IPS-NIHi11 (cell line): Measurements from ENCODE around the gene NPEPPS.
"Not testable (repeated sequence)": the region's sequence is repeated elsewhere in the genome, so short reads cannot be mapped to it uniquely, and the experiment has no call there.

Source experiments
- DNase-seq: peaks from one replicate; pipeline ENCODE4 v3.0.0; 2012; ENCODE audit warnings: mixed read lengths, low spot score

Gene NPEPPS, protein sequence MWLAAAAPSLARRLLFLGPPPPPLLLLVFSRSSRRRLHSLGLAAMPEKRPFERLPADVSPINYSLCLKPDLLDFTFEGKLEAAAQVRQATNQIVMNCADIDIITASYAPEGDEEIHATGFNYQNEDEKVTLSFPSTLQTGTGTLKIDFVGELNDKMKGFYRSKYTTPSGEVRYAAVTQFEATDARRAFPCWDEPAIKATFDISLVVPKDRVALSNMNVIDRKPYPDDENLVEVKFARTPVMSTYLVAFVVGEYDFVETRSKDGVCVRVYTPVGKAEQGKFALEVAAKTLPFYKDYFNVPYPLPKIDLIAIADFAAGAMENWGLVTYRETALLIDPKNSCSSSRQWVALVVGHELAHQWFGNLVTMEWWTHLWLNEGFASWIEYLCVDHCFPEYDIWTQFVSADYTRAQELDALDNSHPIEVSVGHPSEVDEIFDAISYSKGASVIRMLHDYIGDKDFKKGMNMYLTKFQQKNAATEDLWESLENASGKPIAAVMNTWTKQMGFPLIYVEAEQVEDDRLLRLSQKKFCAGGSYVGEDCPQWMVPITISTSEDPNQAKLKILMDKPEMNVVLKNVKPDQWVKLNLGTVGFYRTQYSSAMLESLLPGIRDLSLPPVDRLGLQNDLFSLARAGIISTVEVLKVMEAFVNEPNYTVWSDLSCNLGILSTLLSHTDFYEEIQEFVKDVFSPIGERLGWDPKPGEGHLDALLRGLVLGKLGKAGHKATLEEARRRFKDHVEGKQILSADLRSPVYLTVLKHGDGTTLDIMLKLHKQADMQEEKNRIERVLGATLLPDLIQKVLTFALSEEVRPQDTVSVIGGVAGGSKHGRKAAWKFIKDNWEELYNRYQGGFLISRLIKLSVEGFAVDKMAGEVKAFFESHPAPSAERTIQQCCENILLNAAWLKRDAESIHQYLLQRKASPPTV

GRCh38 chr17:47530557-47531232 is at the start of gene NPEPPS:
Gene NPEPPS (plus strand): TSS chr17:47531108. CDS start chr17:47531301, 193 bp downstream.
- peak; percentile 72 for DNase-seq

DNA sequence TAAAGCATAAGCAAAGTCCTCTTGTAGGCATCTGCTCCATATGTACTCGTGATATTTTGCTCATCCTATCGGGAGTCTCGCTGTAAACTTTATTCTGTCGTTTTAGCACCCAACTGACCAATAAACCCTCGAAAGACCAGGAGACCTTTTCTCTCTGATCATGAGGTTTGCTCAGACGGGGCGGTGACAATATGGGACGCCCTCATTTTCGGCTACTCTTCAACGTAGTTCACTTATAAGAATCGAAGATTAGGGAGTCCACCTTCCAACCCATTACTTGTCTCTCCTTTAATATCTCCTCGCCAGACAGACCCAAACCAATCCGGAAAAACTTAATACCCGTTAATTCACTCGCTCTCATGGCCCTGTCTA is 39.1 kb upstream of the NPEPPS start:
- DNase-seq: not testable (repeated sequence)

DNA sequence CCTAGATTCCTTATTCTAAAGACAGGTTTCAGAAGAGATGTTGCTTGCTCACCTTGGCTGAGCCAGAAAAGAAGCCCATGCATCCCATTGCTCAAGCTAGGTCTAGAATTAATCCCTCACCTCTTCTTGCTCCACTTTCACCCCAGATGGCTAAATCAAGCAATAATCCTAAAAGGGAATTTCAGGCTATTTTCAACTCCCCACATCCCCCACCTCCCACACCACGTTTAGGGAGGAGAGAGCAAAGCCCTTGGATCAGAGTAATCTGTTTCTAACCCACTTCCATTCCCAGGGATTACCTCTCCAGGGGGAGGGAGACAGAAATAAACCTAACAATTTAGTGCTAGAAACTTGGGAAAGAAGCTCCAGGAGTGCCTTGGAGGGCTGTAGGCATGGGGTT is 31.8 kb upstream of the NPEPPS start:
- not testable (repeated sequence) for DNase-seq

DNA sequence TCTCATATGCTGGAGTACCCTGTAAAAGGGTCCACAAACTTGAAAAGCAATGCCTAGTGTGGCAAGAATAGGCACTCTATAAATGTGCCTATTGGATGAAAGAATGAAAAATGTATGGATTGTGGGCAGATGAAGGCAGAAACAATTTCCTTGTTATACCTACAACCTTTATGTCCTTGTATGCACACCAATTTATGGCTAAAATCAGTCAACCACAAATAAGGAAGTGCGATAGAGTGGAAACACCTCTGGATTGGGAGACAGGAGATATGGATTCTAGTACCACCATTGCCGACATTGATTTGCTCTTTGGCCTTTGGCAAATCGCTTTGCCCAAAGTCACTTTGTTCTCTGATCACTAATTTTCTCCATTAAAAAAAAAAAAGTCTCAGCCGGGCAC is 31.4 kb upstream of the NPEPPS start:
- not testable (repeated sequence) for DNase-seq

DNA sequence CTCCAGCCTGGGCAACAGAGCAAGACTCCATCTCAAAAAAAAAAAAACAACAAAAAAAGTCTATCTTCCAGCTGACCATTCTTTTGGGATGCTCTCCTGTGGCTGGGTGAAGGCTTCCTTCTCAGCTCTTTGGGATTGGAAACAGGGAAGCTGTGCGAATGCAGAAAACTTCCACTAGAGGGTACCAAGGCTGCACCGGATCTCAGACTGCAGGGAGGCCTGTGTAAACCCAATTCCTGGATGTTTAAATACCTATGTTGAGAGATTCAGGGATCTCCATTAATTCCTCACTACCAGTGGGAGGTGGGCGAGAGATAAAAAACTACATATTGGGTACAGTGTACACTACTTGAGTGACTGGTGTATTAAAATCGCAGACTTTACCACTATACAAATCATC is 30.3 kb upstream of the NPEPPS start:
- DNase-seq: peak; percentile 25

DNA sequence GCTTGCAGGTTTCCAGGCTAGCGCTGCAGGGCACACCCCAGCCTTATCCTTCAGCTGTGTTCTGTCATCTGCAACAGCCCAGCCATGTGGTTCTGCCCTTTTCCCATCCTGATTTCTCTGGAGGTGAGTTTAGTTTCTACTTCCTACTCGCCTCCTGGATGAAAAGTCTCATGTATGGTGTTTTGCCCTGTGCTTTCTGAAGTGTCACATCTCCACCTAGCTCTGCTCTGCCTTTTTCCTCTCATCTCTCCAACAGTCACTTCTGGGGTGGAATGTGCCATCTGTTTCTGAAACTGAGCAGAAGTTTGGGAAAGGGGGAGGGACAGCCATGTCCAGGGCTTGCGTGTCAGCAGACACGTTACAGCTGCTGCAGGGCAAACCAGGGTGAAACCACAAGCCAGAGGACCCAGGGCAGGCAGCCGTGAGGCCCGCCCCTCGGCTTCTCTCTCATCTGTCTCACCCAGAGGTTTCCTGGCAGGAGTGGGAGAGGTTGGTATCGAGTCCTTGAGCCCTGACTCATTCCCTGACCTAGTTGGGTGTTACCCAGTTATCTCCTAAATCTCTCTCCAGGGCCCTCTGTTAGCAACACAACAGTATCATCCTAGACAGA is 28.7 kb upstream of the NPEPPS start:
- peak; percentile 1 for DNase-seq

- DNase-seq: not testable (repeated sequence)
Observed at GRCh38 chr17:47502776-47503455, 28.0 kb upstream of the NPEPPS start.

DNA sequence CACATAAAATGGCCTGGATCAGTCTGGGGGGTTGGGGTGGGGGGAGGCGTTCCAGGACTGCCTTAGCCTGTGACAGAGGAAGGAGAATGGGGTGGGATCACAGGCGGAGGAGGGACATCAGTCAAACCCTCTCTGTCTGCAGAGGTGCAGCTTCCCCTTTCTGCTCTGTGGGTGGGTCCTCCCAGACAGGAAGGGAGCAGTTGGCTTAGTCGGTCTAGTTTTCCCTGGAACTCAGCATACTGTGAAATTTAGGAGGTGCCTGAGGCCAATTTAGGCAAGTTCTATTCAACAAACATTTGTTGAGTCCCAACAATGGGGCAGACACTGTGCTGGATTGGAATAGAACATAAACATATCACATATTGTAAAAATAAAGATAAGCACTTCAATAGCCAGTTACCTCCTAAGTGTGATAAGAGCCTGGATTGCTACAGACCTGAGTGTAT is 19.2 kb upstream of the NPEPPS start:
- not testable (repeated sequence) for DNase-seq

- not testable (repeated sequence) for DNase-seq
Observed at GRCh38 chr17:47513301-47513700, 17.6 kb upstream of the NPEPPS start.

DNA sequence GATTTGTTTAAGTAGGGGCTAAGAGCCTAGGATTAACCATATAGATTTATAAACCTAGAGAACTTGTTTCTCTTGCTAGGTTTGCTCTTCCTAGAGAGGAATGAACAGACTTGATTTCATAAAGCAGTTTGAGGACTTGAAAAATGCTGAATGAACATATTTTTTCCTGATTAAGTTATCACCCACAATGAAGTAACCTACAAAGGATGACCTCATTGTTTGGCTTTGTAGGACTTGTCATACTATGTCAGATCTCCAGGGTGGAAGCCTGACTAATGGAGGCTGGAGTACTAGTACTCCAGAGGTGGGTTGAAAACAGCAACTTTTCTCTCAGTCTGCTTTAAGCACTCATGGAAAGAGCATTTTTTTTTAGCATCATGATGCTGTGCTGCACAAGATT is 12.0 kb upstream of the NPEPPS start:
- DNase-seq: not testable (repeated sequence)

- DNase-seq: not testable (repeated sequence)
Observed at GRCh38 chr17:47519365-47519764, 11.5 kb upstream of the NPEPPS start.

DNA sequence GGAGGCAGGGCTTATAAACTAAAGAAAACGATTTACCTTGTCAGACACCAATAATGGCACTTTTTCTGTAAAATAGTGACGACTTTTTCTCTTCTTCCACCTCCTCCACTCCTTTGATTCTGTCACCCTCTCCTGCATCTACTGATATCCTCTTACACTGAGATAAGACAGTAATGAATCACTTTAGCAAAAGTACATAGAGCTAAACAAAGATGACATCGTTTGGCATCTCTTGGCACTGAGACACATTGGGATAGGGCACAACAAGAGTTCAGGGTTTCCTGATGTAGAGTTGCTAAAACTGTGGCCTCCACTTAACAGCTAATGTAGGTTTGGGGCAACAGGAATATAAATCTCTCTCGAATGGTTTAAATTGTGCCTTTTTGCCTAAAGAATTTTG is 10.6 kb upstream of the NPEPPS start:
- DNase-seq: not testable (repeated sequence)

DNA sequence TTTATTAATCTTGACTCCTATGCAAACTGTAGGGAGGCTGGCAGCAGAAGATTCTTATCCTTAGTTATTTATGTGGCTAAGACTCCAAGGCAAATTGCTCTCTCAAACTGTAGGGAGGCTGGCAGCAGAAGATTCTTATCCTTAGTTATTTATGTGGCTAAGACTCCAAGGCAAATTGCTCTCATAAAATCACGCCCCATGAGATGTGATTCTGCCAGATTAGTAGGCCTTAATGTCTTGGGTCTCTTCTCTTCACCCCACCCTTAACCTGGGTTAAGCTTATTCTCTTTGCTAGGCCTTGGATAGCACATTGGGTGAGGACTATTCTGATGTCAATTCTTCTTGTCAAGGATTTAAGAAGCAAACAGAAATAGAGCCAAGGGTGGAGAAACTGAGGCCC is 9.5 kb upstream of the NPEPPS start:
- DNase-seq: not testable (repeated sequence)

DNA sequence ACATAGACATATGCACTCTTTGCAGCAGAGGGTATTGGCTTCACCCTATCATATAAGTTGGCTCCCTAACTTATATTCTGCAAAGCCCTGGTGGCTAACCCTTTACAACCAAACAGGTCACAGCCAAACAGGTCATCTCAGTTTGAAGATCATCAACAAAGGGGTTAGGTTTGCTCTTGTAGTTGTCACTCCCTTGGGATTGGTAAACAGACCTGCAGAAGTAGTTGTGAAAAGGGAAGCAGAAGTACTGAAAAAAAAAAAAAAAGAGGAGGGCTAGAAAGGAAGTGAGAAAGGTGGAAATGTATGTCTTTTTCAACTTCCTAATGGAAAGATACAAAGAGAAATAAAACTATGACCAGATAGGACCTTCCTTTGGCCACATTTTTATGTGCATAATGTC is 8.6 kb upstream of the NPEPPS start:
- not testable (repeated sequence) for DNase-seq

DNA sequence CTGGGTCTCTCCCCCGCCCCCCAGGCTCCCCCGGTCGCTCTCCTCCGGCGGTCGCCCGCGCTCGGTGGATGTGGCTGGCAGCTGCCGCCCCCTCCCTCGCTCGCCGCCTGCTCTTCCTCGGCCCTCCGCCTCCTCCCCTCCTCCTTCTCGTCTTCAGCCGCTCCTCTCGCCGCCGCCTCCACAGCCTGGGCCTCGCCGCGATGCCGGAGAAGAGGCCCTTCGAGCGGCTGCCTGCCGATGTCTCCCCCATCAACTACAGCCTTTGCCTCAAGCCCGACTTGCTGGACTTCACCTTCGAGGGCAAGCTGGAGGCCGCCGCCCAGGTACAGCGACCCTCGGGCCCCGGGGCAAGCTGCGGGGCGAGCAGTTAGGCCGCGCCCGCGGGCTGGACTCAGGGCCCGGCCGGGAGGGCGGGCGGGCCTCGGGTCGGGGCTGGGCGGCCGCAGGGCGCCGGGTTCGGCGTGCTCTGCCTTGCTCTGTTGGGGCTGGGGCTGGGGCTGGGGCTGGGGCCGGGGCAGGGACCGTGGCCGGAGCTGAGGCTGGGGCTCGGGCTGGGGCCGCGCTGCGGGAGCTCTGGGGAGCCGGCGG is 419 bp downstream of the NPEPPS start:
- peak; percentile 3 for DNase-seq

DNA sequence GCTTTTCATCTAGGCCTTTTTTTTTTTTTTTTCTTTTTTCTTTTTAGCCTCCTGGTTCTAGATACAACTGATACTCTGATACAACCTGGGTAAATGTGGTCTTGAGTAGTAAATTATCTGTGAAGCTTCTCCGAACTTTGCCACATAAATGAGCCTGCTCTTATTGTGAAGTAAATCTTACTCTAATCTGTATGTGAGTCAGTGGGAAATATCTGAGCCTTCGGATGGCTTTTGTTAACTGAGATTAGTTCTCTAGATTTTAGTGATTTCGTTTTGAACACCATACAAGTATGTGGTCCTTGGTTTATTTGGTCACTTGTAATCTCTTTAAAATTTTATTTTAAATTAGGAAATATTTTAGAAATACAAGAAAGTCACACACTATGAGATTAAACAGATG is 8.2 kb downstream of the NPEPPS start:
- not testable (repeated sequence) for DNase-seq

- not testable (repeated sequence) for DNase-seq
Observed at GRCh38 chr17:47541676-47542075, 10.8 kb downstream of the NPEPPS start.

DNA sequence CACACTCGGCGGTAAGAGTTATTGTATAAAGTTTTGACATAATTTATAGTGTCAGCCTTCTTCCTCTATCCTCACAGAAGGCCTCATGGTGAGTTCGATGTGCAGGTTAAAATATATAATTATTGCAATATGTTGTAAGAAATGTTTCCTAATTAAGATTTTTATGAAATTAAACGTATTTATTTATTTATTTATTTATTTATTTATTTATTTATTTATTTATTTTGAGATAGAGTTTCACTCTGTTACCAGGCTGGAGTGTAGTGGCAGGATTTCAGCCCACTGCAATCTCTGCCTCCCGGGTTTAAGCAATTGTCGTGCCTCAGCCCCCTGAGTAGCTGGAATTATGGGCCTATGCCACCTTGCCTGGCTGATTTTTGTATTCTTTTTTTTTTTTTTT is 13.4 kb downstream of the NPEPPS start:
- DNase-seq: not testable (repeated sequence)

GRCh38 chr17:47554733-47555132 is 23.8 kb downstream of the NPEPPS start:
- not testable (repeated sequence) for DNase-seq

DNA sequence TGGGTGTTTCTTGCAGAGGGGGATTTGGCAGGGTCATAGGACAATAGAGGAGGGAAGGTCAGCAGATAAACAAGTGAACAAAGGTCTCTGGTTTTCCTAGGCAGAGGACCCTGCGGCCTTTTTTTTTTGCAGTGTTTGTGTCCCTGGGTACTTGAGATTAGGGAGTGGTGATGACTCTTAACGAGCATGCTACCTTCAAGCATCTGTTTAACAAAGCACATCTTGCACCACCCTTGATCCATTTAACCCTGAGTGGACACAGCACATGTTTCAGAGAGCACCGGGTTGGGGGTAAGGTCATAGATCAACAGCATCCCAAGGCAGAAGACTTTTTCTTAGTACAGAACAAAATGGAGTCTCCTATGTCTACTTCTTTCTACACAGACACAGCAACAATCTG is 25.2 kb downstream of the NPEPPS start:
- DNase-seq: not testable (repeated sequence)
